ENCODE data around the gene POU2F1. TPM values are rescaled to one million over a fixed set of nuclear protein-coding genes. Genes with fewer than 3 reads are reported as not detected.

POU2F1 gene
- polyA plus RNA-seq, 1 donor (not counting 4 experiments of a cell fraction or from before 2014, with no cell fraction given), result 3.2 TPM

DNA sequence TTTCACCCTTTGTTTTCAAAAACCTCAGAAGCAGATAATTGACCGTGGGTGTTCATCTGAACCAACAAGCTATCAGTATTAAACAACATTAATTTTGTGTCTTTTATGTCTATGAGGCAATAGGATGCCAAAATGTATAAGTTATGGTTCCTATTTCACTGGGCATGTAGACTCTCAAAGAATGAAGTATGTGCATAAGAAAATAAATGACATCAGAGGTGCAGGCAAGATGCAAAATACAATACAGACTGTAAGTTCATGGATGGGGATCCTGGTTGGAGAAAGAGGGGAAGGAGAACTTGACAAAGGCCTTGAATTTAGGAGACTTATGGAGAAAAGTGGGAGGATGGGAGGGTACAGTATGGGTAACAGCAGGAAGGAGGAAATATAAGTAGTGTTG lies 23.4 kb upstream of the POU2F1 start:
- no peak overlapping the region for H3K4me2 ChIP-seq (ENCODE audit: control insufficient read depth, extremely low read depth, insufficient read depth, low read depth, low read length)
- H3K79me2 ChIP-seq (ENCODE audit: control insufficient read depth, insufficient read depth, low read length), result no peaks in the 10 kb centered on the region
- H3K9ac ChIP-seq (ENCODE audit: control insufficient read depth, extremely low read depth, insufficient read depth, low read length), result no peak overlapping the region
- H4K20me1 ChIP-seq (ENCODE audit: control insufficient read depth, extremely low read depth, insufficient read depth, low read length), result no peaks in the 10 kb centered on the region
- peak overlapping the region; percentile 22 for H2AFZ ChIP-seq (ENCODE audit: control insufficient read depth, low read length)
- no peaks in the 10 kb centered on the region for H3K9me3 ChIP-seq (ENCODE audit: control insufficient read depth, low read depth, low read length)
- H3K9me1 ChIP-seq (ENCODE audit: control insufficient read depth, extremely low read depth, insufficient read depth, low read length), result no peaks in the 10 kb centered on the region
- H3K27me3 ChIP-seq (ENCODE audit: control insufficient read depth, extremely low read depth, insufficient read depth, low read length), result no peaks in the 10 kb centered on the region
- no peak for FAIRE-seq
- DNase-seq (ENCODE audit: low read depth, low spot score), result no peak
- no peak for TF ChIP-seq EZH2 (IDR thresholded peaks at IDR 0.05; ENCODE audit: low read length)
- TF ChIP-seq, protein P1, sequence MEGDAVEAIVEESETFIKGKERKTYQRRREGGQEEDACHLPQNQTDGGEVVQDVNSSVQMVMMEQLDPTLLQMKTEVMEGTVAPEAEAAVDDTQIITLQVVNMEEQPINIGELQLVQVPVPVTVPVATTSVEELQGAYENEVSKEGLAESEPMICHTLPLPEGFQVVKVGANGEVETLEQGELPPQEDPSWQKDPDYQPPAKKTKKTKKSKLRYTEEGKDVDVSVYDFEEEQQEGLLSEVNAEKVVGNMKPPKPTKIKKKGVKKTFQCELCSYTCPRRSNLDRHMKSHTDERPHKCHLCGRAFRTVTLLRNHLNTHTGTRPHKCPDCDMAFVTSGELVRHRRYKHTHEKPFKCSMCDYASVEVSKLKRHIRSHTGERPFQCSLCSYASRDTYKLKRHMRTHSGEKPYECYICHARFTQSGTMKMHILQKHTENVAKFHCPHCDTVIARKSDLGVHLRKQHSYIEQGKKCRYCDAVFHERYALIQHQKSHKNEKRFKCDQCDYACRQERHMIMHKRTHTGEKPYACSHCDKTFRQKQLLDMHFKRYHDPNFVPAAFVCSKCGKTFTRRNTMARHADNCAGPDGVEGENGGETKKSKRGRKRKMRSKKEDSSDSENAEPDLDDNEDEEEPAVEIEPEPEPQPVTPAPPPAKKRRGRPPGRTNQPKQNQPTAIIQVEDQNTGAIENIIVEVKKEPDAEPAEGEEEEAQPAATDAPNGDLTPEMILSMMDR (optimal IDR thresholded peaks at IDR 0.05 in 1 of 3, IDR thresholded peaks at IDR 0.05 in 1 of 3, conservative IDR thresholded peaks at IDR 0.05 in 1 of 3; ENCODE audit: extremely low read depth in 1 of 3, insufficient read depth in 2 of 3, low read length in 3 of 3), result no peak
- H3K36me3 ChIP-seq (ENCODE audit: control insufficient read depth in 2 of 2, extremely low read depth in 1 of 2, insufficient read depth in 2 of 2, low read length in 2 of 2), result no peaks in the 10 kb centered on the region
- no peak overlapping the region for H3K27ac ChIP-seq (ENCODE audit: control insufficient read depth, insufficient read depth, low read length)
- no peak overlapping the region for H3K4me3 ChIP-seq (ENCODE audit: control insufficient read depth in 2 of 3, extremely low read depth in 1 of 3, insufficient read depth in 2 of 3, low read depth in 1 of 3, low read length in 3 of 3)
- dilution Hi-C loops (cut with MboI; ENCODE audit: extremely low pct_ligation_motif_present, low sequenced_read_pairs), result no loop called here
- peaks cover 19% of the 10 kb centered on the region for H3K4me1 ChIP-seq (ENCODE audit: control insufficient read depth, extremely low read depth, insufficient read depth, low read length)

- peak overlapping the region; percentile 22 for H2AFZ ChIP-seq (ENCODE audit: control insufficient read depth, low read length)
- DNase-seq (ENCODE audit: low read depth, low spot score), result no peak
- H3K27me3 ChIP-seq (ENCODE audit: control insufficient read depth, extremely low read depth, insufficient read depth, low read length), result no peaks in the 10 kb centered on the region
- H3K27ac ChIP-seq (ENCODE audit: control insufficient read depth, insufficient read depth, low read length), result no peak overlapping the region
- no peak for FAIRE-seq
- H3K4me3 ChIP-seq (ENCODE audit: control insufficient read depth in 2 of 3, extremely low read depth in 1 of 3, insufficient read depth in 2 of 3, low read depth in 1 of 3, low read length in 3 of 3), result no peak overlapping the region
- H3K79me2 ChIP-seq (ENCODE audit: control insufficient read depth, insufficient read depth, low read length), result no peaks in the 10 kb centered on the region
- H3K9me3 ChIP-seq (ENCODE audit: control insufficient read depth, low read depth, low read length), result no peaks in the 10 kb centered on the region
- no peaks in the 10 kb centered on the region for H3K9me1 ChIP-seq (ENCODE audit: control insufficient read depth, extremely low read depth, insufficient read depth, low read length)
- no peaks in the 10 kb centered on the region for H3K36me3 ChIP-seq (ENCODE audit: control insufficient read depth in 2 of 2, extremely low read depth in 1 of 2, insufficient read depth in 2 of 2, low read length in 2 of 2)
- dilution Hi-C loops (cut with MboI; ENCODE audit: extremely low pct_ligation_motif_present, low sequenced_read_pairs), result no loop called here
- H4K20me1 ChIP-seq (ENCODE audit: control insufficient read depth, extremely low read depth, insufficient read depth, low read length), result no peaks in the 10 kb centered on the region
- H3K4me1 ChIP-seq (ENCODE audit: control insufficient read depth, extremely low read depth, insufficient read depth, low read length), result peaks cover 19% of the 10 kb centered on the region
- no peak overlapping the region for H3K4me2 ChIP-seq (ENCODE audit: control insufficient read depth, extremely low read depth, insufficient read depth, low read depth, low read length)
- no peak overlapping the region for H3K9ac ChIP-seq (ENCODE audit: control insufficient read depth, extremely low read depth, insufficient read depth, low read length)
- no peak for TF ChIP-seq EZH2 (IDR thresholded peaks at IDR 0.05; ENCODE audit: low read length)
- TF ChIP-seq, protein P1 (optimal IDR thresholded peaks at IDR 0.05 in 1 of 3, IDR thresholded peaks at IDR 0.05 in 1 of 3, conservative IDR thresholded peaks at IDR 0.05 in 1 of 3; ENCODE audit: extremely low read depth in 1 of 3, insufficient read depth in 2 of 3, low read length in 3 of 3), result peak in 1 of 3 experiments; percentile 6
Observed at GRCh38 chr1:167197692-167198091, 23.0 kb upstream of the POU2F1 start.
